ENCODE results near the gene TSPAN9. TPM values are rescaled to one million over a fixed set of nuclear protein-coding genes. Genes with fewer than 3 reads are reported as not detected.

TSPAN9 gene
- polyA plus RNA-seq, 3 donors: 0.15 to 0.34 (median 0.25) TPM

DNA sequence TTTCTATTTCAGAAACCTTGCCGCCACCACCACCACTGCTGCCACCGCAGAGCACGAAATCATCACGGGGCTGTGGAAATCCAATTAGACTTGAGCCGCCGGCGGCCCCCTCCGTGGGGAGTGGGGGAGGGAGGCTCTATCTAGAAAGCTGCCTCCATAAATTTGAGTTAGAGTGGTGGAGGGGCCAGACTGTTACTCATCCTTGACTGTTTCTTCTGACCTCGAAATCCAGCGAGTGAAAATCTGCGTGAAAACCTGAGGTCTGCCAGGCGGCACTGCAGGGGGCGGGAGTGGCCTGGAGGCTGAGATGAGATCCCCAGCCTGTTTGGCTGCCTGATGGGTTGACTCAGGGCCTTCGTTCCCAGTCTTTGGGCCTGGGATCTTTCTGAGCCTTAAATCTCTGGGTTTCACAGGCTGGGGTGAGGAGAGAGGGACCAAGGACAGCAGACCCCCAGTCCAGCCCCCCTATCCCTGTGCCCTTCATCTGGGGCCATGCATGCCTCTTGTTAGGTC is 29.9 kb downstream of the TSPAN9 start:
- no peak overlapping the region for H3K4me2 ChIP-seq (replicated peaks; ENCODE audit: extremely low read depth, low read length, poor library complexity, severe bottlenecking)
- Mint-ChIP-seq H3K27me3 (ENCODE audit: low read depth in 3 of 3) (peaks cover 10 to 52% (median 25%) of the 10 kb centered on the region in 3 donors), H3K27ac (no peak overlapping the region), H3K4me1 (no peaks in the 10 kb centered on the region), H3K9me3 (peaks cover 0 to 2% (median 0%) of the 10 kb centered on the region in 7 donors), H3K4me3 (no peak overlapping the region), H3K36me3 (no peaks in the 10 kb centered on the region)
- no peak for DNase-seq
- H3K27me3 ChIP-seq (ENCODE audit: control insufficient read depth in 2 of 2, insufficient read depth in 2 of 2, low read length in 2 of 2): peaks cover 0 to 3% of the 10 kb centered on the region in 2 donors
- no peak overlapping the region for H3K4me3 ChIP-seq (replicated peaks in 1 of 3; ENCODE audit: low read depth in 2 of 3, low read length in 3 of 3)
- intact Hi-C loops (cut with micrococcal nuclease): no loop called here
- no peaks in the 10 kb centered on the region for H3K36me3 ChIP-seq (replicated peaks in 1 of 2; ENCODE audit: control insufficient read depth in 1 of 2, insufficient read depth in 2 of 2, low read length in 2 of 2)
- no peaks in the 10 kb centered on the region for H3K4me1 ChIP-seq (ENCODE audit: control insufficient read depth in 1 of 2, insufficient read depth in 2 of 2, low read length in 2 of 2)
- H3K9me3 ChIP-seq (replicated peaks in 1 of 2; ENCODE audit: control insufficient read depth in 1 of 2, insufficient read depth in 1 of 2, low read length in 2 of 2): no peaks in the 10 kb centered on the region
- no peaks in the 10 kb centered on the region for H3K79me2 ChIP-seq (ENCODE audit: insufficient read depth, low read length)
- no peak overlapping the region for H3K9ac ChIP-seq (ENCODE audit: insufficient read depth, low read length, poor library complexity, severe bottlenecking)
- H2AFZ ChIP-seq (ENCODE audit: insufficient read depth, low read depth, low read length, poor library complexity, severe bottlenecking): no peak overlapping the region
- WGBS (ENCODE audit: insufficient coverage): 83% methylated on average over 12 of the region's 14 CpGs
- TF ChIP-seq CTCF (IDR thresholded peaks at IDR 0.05): no peak
- H3K27ac ChIP-seq (ENCODE audit: low read depth in 1 of 2, low read length in 2 of 2): no peak overlapping the region
- no peaks in the 10 kb centered on the region for H4K20me1 ChIP-seq (ENCODE audit: insufficient read depth, low read length)

- Mint-ChIP-seq H3K9me3 (peaks cover 0 to 2% (median 0%) of the 10 kb centered on the region in 7 donors), H3K4me3 (no peak overlapping the region), H3K36me3 (no peaks in the 10 kb centered on the region), H3K27ac (no peak overlapping the region), H3K27me3 (ENCODE audit: low read depth in 3 of 3) (peaks cover 10 to 57% (median 28%) of the 10 kb centered on the region in 3 donors), H3K4me1 (no peaks in the 10 kb centered on the region)
- no CpG with 5 or more reads among the region's 3 CpGs for WGBS (ENCODE audit: insufficient coverage)
- H3K4me1 ChIP-seq (ENCODE audit: control insufficient read depth in 1 of 2, insufficient read depth in 2 of 2, low read length in 2 of 2): no peaks in the 10 kb centered on the region
- H3K4me3 ChIP-seq (replicated peaks in 1 of 3; ENCODE audit: low read depth in 2 of 3, low read length in 3 of 3): no peak overlapping the region
- H3K27ac ChIP-seq (ENCODE audit: low read depth in 1 of 2, low read length in 2 of 2): no peak overlapping the region
- H2AFZ ChIP-seq (ENCODE audit: insufficient read depth, low read depth, low read length, poor library complexity, severe bottlenecking): no peak overlapping the region
- H3K4me2 ChIP-seq (replicated peaks; ENCODE audit: extremely low read depth, low read length, poor library complexity, severe bottlenecking): no peak overlapping the region
- no peaks in the 10 kb centered on the region for H3K36me3 ChIP-seq (replicated peaks in 1 of 2; ENCODE audit: control insufficient read depth in 1 of 2, insufficient read depth in 2 of 2, low read length in 2 of 2)
- H3K79me2 ChIP-seq (ENCODE audit: insufficient read depth, low read length): no peaks in the 10 kb centered on the region
- H4K20me1 ChIP-seq (ENCODE audit: insufficient read depth, low read length): no peaks in the 10 kb centered on the region
- intact Hi-C loops (cut with micrococcal nuclease): no loop called here
- H3K9ac ChIP-seq (ENCODE audit: insufficient read depth, low read length, poor library complexity, severe bottlenecking): no peak overlapping the region
- peaks cover under 1 to 7% of the 10 kb centered on the region in 2 donors for H3K27me3 ChIP-seq (ENCODE audit: control insufficient read depth in 2 of 2, insufficient read depth in 2 of 2, low read length in 2 of 2)
- no peak for DNase-seq
- H3K9me3 ChIP-seq (replicated peaks in 1 of 2; ENCODE audit: control insufficient read depth in 1 of 2, insufficient read depth in 1 of 2, low read length in 2 of 2): no peaks in the 10 kb centered on the region
- no peak for TF ChIP-seq CTCF (IDR thresholded peaks at IDR 0.05)
These were observed 30.8 kb downstream of the TSPAN9 start for GRCh38 chr12:3107954-3108353.
